GM10266 (cell line): ENCODE results near the gene MIEF2.

ENCODE experiments used
- DNase-seq: peaks from one replicate; pipeline ENCODE4 v3.0.0; 2012; ENCODE audit errors: extremely low spot score
- CTCF ChIP-seq: IDR thresholded peaks from 2 replicates; pipeline ENCODE4 v1.5.1; 2012; ENCODE audit warnings: mild to moderate bottlenecking, low read depth; ENCODE audit not compliant: control insufficient read depth, insufficient read depth; ENCODE audit errors: missing control alignments

Gene MIEF2

GRCh38 chr17:18257268-18257981 is 3.0 kb upstream of the MIEF2 start:
- TF ChIP-seq CTCF, result no peak
- DNase-seq, result peak; percentile 71

DNA sequence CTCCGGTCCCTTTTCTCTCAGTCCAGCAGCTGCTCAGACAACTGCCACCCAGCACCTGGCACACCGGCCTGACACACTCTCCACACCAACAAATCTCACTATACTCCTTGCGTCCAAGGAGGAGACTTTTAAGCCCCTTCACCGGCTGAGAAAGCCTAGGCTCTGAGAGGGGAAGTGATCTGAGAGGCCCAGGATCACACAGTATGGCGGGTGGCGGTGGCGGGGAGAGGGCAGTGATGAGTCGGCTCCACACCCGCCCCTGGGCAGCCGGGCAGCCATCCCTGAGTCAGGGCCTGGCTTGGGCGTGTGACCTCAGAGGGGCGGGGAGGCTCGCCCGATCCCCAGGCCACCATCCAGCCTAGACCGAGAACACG is 2.5 kb upstream of the MIEF2 start:
- DNase-seq, result peak; percentile 82
- TF ChIP-seq CTCF, result peak; percentile 7

DNA sequence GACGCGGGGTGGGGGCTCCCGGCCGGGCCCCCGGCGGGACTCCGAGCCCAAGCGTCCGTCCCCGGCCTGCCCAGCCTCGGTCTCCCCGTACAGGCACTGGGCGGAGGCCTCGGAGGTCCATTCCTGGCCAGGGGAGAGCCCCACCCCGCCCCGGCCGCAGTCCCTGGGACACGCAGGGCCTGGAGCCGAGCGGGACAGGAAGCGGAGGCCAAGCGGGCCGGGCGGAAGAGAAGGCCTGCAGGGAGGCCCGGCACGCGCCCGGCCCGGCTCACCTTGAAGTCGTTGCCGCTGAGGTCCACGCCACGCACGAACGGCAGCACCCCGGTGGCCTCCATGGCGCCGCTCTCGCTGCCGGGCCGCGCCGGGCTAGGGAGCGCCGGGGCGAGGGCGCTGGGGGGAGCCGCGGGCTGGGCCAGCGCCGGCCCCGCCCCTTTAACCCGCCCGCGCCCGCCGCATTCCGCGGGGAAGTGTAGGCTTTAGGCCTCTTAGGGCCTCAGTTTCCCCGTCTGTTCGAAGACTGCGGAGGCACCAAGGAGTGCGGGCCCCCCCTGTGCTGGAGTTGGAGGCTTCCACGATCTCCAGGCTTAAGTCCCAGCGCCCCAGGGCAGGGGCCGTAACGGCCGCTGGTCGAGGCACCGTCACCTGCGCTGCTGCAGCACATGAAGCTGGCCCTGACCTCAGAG is 2.0 kb upstream of the MIEF2 start, which contains the start of gene FLII:
FLII (minus strand) TSS at position 383 of the 683 bp plus-strand sequence; CDS start at position 335, 48 bp downstream.
- TF ChIP-seq CTCF, result no peak
- DNase-seq, result peak; percentile 79

DNA sequence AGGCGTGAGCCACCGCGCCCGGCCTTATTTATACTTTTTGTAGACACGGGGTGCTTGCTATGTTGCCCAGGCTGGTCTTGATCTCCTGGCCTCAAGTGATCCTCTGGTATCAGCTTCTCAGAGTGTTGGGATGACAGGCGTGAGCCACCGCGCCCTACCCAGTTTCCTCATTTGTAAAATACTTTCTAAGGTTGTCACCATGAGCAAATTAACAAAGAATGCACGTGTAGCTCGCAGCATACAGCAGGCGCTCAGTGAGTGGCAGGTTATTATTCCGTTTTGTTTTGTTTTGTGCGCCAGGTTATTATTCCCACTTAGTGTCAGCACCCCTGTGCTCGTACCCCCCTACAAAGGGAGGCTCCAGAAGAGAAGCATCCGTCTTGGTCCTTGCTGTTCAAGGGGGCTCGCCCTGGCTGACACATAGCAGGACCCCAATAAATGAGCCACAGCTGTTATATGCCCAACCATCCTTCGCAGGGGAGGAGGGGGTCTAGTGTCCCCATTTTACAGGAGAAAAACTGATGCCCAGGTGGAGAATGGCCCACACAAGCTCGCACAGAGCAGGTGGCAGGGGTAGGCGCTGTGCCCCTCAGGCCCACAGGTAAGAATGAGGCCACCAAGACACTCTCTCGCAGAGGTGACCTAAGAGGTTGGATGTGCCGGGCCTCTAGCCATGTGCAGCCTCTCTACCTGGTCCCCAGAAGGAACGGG is 686 bp upstream of the MIEF2 start:
- no peak for TF ChIP-seq CTCF
- no peak for DNase-seq

GRCh38 chr17:18261146-18261515 is 669 bp downstream of the MIEF2 start:
- DNase-seq, result peak; percentile 81
- no peak for TF ChIP-seq CTCF

DNA sequence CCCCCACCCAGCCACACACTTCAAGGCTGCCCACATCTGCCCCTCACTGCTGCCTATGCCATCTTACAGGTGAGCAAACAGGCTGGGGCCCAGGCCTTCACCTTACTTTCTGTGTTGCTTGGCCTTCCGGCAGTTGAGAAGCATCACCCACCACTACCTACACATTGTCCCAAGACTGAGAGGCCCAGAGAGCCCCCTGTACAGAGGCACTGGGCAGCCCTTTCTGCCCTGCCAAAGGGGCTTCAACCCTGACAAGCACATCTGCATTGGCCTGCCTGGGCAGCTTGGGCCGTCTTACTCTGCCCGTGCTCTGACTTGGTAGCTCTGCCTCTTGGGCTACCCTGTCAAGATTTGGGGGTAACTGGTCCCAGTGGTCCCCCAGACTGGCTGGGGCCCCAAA is 1.2 kb downstream of the MIEF2 start:
- TF ChIP-seq CTCF, result no peak
- DNase-seq, result no peak
